ENCODE data around the gene CNTRL.
A peak's percentile ranks its signal among the peaks of the same experiment; 100 is the strongest.
"Not testable (repeated sequence)": the region's sequence is repeated elsewhere in the genome, so short reads cannot be mapped to it uniquely, and the experiment has no call there.

The CNTRL gene

GRCh38 chr9:121074370-121075250, at the start of gene CNTRL:
CNTRL (plus strand) TSS chr9:121074955; CDS start chr9:121088327, 13,372 bp downstream.
- peak; percentile 73 for DNase-seq

DNA sequence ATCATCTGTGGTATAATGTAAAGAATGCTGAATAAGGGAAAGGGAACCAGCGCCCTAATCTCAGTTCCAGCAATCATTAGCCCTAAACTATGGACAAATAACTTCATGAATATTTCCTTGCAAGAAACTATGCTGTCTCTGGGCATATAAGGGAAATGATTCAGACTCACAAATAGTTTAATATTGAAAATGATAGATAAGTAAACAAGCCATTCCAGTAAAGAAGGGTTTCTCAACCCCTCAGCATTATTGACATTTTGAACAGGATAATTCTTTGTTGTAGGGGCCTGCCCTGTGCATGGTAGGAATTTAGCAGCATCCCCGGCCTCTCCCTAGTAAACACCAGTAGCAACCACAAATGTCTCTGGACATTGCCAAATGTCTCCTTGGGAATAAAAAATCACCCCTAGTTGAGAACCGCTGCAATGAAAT, 48.5 kb upstream of the CNTRL start:
- DNase-seq = no peak

DNA sequence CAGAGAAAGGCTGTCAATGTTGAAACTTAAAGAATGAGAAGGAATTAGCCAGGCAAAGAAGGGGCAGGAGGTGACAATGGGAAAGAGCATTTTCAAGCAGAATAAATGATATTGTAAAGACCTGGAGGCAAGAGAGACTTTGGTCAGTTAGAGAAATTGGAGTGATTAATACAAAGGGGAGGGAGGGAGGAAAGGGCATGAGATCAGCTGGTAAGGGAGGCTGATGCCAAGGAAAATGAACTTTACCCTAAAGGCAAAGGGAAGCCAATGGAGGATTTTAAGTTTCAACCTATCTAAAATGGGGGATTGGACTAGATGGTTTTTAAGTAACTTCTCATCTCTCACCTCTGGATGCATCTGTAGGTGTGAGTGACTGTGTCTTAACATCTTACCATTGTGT, 48.0 kb upstream of the CNTRL start:
- DNase-seq = no peak

- DNase-seq = not testable (repeated sequence)
Observed at GRCh38 chr9:121028285-121028684, 46.5 kb upstream of the CNTRL start.

DNA sequence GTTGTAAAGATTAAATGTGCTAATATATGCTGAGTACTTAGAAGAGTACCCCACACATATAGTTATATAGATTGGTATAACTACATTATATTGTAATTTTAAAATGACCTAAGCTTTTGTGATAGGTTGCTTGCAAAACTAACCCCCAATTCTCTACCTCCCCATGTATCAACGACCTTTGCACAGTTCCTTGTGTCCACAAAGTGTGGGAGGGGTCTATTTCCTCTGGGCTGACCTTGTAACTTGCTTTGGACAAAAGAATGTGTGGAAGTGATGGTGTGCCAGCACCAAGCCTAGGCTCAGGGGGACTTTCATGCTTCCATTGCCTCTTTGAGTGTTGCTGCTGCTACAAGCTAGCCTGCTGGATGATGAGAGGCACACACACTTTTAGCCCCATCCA, 45.3 kb upstream of the CNTRL start:
- DNase-seq = no peak

DNA sequence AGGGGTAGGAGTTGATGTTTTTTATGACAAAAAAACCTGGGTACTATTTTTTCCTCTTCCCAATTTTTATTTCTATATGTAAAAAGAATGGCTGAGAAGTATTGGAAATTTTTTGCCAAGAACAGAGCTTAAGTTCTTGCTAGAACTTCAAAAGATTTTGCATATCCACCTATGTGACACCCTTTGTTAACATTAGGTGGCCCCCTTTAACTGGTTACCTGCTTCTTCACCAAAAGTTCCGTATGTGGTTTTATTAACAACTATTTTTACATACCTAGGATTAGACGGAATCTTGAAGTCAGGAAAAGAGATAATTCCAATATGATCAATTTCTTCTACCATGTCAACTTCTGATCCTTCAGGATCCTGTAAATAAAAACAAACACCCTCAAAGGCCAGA, 40.2 kb upstream of the CNTRL start:
- DNase-seq = no peak

DNA sequence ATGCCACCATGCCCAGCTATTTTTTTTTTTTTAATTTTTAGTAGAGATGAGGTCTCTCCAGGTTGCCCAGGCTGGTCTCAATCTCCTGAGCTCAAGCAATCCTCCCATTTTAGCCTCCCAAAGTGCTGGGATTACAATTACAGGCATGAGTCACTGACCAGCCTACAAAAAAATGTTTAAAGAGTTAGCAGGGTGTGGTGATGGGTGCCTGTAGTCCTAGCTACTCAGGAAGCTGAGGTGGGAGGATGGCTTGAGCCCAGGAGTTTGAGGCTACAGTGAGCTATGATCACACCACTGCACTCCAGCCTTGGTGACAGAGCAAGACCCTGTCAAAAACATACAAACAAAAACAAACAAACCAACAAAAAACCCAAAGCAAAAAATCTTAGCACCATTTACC, 39.0 kb upstream of the CNTRL start:
- not testable (repeated sequence) for DNase-seq

DNA sequence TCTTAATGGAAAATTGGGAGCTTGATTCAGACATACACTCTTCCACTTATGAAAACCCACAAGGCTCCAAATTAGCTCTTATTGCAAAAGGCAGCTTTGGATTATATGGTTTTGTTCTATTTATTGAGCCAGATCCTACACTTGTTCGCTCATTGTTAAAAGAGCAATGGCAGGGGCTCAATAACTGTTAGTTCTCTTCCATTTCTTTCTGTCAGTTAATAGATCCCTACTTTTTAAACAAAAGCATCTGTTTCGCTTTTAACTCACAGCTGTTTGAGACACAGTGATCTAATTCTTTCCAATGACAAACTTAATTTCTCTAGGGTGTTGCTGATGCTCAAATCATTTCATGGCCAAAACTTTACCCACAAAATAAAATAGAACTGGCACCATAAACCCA, 36.4 kb upstream of the CNTRL start:
- DNase-seq = no peak

- DNase-seq = no peak
Observed at GRCh38 chr9:121038804-121039203, 36.0 kb upstream of the CNTRL start.

DNA sequence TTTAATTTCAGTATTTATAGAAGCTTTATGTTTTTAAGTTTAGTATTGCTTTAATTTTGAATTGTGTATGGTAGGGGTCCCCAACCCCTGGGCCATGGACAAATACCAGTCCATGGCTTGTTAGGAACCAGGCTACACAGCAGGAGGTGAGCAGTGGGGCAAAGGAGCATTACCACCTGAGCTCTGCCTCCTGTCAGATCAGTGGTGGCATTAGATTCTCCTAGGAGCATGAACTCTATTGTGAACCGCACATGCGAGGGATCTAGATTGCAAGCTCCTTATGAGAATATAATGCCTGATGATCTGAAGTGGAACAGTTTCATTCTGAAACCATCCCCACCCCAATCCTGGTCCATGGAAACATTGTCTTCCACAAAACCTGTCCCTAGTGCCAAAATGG, 26.6 kb upstream of the CNTRL start:
- no peak for DNase-seq

- no peak for DNase-seq
Observed at GRCh38 chr9:121048618-121049017, 26.1 kb upstream of the CNTRL start.

GRCh38 chr9:121050128-121050988, 24.4 kb upstream of the CNTRL start, which contains the start of gene C5:
C5 (minus strand) TSS chr9:121050275; CDS start chr9:121050246, 29 bp downstream.
- DNase-seq = no peak

DNA sequence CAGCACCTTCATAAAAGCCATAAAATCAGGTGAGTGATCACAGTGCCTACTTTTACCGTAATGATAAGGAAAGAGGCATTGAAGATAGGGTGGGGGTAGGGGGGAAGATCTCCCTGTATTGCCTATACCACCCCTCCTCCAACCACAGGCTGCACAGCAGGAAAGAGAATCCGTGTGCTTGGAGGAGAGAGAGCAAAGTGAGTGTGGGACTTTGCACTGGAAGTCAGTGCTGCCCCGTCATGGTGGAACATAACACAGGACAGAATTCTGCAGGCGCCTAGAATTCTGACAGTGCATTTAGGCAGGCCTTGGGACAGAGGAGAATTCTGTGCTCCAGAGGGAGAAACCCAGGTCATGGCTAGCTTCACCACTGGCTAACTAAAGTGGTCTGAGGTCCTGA, 21.2 kb upstream of the CNTRL start:
- no peak for DNase-seq

DNA sequence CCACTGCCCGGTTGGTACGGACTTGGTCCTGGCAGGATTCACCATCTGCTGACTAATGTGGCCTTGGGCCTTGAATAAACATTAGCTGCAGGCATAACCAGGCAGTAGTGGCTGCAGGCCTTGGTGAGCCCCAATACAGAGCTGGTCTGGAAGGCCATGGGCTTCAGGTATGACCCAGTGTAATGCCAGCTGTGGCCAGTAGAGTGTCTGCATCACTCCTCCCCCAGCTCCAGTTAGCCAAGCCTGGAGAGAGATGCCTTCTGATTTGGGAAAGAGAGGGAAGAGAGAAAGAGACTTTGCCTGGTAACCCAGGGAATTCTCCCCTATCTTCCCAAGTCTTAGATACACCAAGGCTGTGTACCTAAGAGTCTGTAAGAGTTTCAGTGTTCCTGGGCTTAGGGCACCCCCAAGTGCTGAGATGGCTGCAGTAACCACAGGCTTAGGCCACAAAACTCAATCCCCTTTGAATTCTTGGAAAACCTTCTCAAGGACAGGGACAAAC, 19.1 kb upstream of the CNTRL start:
- no peak for DNase-seq

GRCh38 chr9:121057821-121058220, 16.9 kb upstream of the CNTRL start:
- DNase-seq = no peak

GRCh38 chr9:121059513-121059912, 15.2 kb upstream of the CNTRL start:
- no peak for DNase-seq

- peak; percentile 28 for DNase-seq
Observed at GRCh38 chr9:121059998-121060636, 14.6 kb upstream of the CNTRL start.

- DNase-seq = no peak
Observed at GRCh38 chr9:121066850-121067249, 7.9 kb upstream of the CNTRL start.

DNA sequence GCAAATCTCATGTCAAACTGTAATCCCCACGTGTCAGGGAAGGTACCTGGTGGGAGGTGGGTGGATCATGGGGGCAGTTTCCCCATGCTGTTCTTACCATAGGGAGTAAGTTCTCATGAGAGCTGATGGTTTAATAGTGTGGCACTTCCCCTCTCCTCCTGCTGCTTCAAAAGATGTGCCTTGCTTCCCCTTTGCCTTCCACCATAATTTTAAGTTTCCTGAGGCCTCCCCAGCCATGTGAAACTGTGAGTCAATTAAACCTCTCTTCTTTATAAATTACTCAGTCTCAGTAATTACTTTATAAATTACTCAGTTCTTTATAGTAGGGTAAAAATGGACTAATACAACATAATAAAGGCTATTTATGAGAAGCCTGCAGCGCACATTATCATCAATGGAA, 7.1 kb upstream of the CNTRL start:
- DNase-seq = no peak

GRCh38 chr9:121069396-121069795, 5.4 kb upstream of the CNTRL start:
- DNase-seq = no peak

DNA sequence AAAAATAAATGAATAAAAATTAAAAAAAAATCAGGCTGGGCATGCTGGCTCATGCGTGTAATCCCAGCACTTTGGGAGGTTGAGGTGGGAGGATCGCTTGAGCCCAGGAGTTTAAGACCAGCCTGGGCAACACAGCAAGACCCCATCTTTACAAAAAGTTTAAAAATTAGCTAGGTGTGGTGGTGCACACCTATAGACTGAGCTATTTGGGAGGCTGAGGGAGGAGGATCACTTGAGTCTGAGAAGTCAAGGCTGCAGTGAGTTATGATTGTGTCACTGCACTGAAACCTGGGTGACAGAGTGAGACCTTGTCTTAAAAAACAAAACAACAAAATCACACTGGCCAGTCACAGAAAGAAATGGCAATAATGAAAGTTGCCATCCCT, 3.4 kb upstream of the CNTRL start:
- DNase-seq = no peak

- DNase-seq = peak; percentile 9
Observed at GRCh38 chr9:121071756-121072421, 2.9 kb upstream of the CNTRL start.

- DNase-seq = no peak
Observed at GRCh38 chr9:121073038-121073437, 1.7 kb upstream of the CNTRL start.

Measured in activated gamma-delta T cell treated with Interleukin-2 at 50 U/mL for 16 hours (primary cell).